ENCODE measurements around the gene ZSCAN18.

Gene ZSCAN18

DNA sequence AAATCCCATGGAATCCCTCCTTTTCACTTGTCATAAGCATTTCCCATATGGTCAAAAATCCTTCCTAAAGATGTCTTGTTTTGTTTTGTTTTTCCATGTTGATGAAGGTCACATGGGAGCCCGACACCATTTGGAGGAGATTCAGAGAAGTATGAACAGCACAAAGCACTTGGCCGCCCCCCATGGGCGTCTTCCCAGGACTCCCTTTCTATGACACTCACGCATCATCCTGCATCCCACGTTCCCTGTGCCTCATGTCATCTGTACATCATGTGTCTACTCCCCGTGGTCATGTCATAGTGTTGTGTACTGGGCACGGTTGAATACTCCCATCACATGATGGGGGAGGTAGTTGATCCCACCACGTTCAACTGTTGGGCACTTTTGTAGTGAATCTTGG, 62.2 kb downstream of the ZSCAN18 start:
- no peak for TF ChIP-seq CTCF (conservative IDR thresholded peaks at IDR 0.05; ENCODE audit: low read depth, low read length)
- no peak overlapping the region for H3K4me3 ChIP-seq (ENCODE audit: low read length)
- no peak for DNase-seq (ENCODE audit: low read depth)

DNA sequence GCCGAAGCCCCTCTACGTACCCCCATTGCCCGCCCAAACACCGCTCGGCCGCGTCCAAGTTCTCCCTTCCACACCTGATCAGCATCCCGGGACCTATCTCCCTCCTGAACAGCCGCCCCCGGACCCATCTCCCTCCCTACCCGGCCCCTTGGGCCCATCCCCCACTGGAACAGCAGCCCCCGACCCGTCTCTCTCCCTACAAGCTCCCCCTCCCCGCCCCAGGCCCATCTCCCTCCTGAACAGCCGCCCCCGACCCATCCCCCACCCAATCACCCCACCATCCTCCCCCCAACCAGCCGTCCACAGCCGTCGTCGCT, 63.6 kb downstream of the ZSCAN18 start:
- no peak for DNase-seq (ENCODE audit: low read depth)
- peak overlapping the region; percentile 40 for H3K4me3 ChIP-seq (ENCODE audit: low read length)

More for the DNA sequence above, 63.6 kb downstream of the ZSCAN18 start:
- no peak for TF ChIP-seq CTCF (conservative IDR thresholded peaks at IDR 0.05; ENCODE audit: low read depth, low read length)
